SU-DHL-6 (cell line): ENCODE measurements around the gene CXCL14.

Experiments
- H2AFZ ChIP-seq: fragments of 200-600 bp; sonication (generic); 2 replicates; pipeline ENCODE4 v1.6.1; 2014; ENCODE audit warnings: low read depth, mild to moderate bottlenecking, moderate library complexity, mixed read lengths, antibody characterized with exemption, low read length; ENCODE audit not compliant: severe bottlenecking
- H3F3A ChIP-seq: fragments of 200-600 bp; shearing (Covaris generic); 2 replicates; pipeline ENCODE4 v1.6.0; 2016; ENCODE audit warnings: antibody characterized with exemption, mild to moderate bottlenecking; ENCODE audit not compliant: insufficient read depth
- H3K27ac ChIP-seq: fragments of 200-600 bp; sonication (generic); 2 replicates; pipeline ENCODE4 v1.5.1; 2016; ENCODE audit warnings: low read depth, mild to moderate bottlenecking, low read length, moderate library complexity, mixed read lengths
- H3K27me3 ChIP-seq: fragments of 200-600 bp; sonication (generic), shearing (Covaris generic); 2 replicates; pipeline ENCODE4 v1.6.0; 2014; ENCODE audit warnings: mild to moderate bottlenecking, low read length
- H3K36me3 ChIP-seq: fragments of 200-600 bp; sonication (generic); 2 replicates; pipeline ENCODE4 v1.6.1; 2014; ENCODE audit warnings: mild to moderate bottlenecking, low read length, mixed read lengths
- H3K4me2 ChIP-seq: fragments of 300-600, 200-600 bp; shearing (Covaris generic), sonication (generic); 2 replicates; pipeline ENCODE4 v1.6.0; 2014; ENCODE audit warnings: low read length, low read depth, mild to moderate bottlenecking; ENCODE audit not compliant: poor library complexity, severe bottlenecking
- H3K4me3 ChIP-seq: fragments of 200-600 bp; sonication (generic); 2 replicates; pipeline ENCODE4 v1.5.1; 2014; ENCODE audit warnings: antibody characterized with exemption, low read length, mild to moderate bottlenecking, mixed read lengths; ENCODE audit not compliant: insufficient read depth, poor library complexity, severe bottlenecking
- H3K79me2 ChIP-seq: fragments of 200-600 bp; sonication (generic); 2 replicates; pipeline ENCODE4 v1.6.1; 2014; ENCODE audit warnings: mild to moderate bottlenecking, low read length, moderate library complexity; ENCODE audit not compliant: insufficient read depth
- H3K9ac ChIP-seq: fragments of 200-600 bp; sonication (generic); 2 replicates; pipeline ENCODE4 v1.7.0; 2014; ENCODE audit warnings: mild to moderate bottlenecking, low read length
- H3K9me2 ChIP-seq: fragments of 200-600 bp; sonication (generic); replicated peaks from 2 replicates; pipeline ENCODE4 v1.6.1; 2014; ENCODE audit warnings: low read length; ENCODE audit not compliant: insufficient read depth
- H3K9me3 ChIP-seq: fragments of 200-600 bp; sonication (generic); 2 replicates; pipeline ENCODE4 v1.6.1; 2014; ENCODE audit warnings: low read length, mixed read lengths; ENCODE audit not compliant: insufficient read depth
- H4K20me1 ChIP-seq: fragments of 200-600 bp; sonication (generic); 2 replicates; pipeline ENCODE4 v1.6.1; 2014; ENCODE audit warnings: low read depth, mild to moderate bottlenecking, antibody characterized with exemption, low read length, moderate library complexity, mixed read lengths
- CTCF ChIP-seq: fragments of 200-600 bp; sonication (generic); IDR thresholded peaks from one replicate; pipeline ENCODE4 v1.5.1; 2017; ENCODE audit warnings: antibody characterized with exemption, mild to moderate bottlenecking, low read length, moderate library complexity; ENCODE audit not compliant: insufficient read depth, poor library complexity, severe bottlenecking
- EZH2phosphoT487 ChIP-seq: fragments of 200-600 bp; sonication (generic), shearing (Covaris generic); conservative IDR thresholded peaks from 2 replicates; pipeline ENCODE4 v1.6.1; 2018; ENCODE audit warnings: mild to moderate bottlenecking, antibody characterized with exemption, low read length, moderate library complexity, mixed read lengths

CXCL14 gene

DNA sequence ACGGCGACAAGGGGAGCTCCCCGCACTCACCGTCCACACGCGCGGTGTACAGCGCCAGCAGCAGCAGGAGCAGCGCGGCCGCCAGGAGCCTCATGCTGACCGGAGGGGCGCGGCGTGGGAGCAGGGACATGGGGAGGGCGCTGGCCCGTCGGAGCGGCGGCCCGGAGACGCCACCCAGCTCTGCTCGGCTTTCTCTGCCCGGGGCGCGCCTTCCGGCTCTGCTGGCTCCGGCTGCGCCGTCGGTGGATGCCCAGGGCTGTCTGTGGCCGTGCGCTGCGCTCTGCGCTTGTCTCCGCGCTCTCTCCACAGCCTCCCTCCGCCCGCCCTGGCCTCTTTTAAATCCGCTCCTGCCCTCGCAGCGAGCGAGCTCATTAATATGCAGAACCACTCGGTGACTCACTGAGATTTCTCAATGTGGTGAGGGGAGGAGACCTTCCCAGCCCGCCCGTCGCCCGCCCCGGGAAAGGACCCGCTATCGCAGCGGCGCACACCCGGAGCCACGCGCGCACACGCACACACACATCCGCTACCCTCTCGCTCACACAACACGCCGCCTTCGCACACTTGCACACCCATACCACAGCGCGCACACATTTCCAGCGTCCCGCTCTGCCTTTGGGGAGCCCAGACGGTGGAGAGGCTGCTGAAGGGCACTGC is at the start of gene CXCL14:
TSS of gene CXCL14 (minus strand) at position 307 of the 657 bp plus-strand sequence. CDS start at position 94, 213 bp downstream.
- Histone ChIP-seq H3F3A (no peaks in the 10 kb centered on the region), H3K27ac (no peak within 1 kb of the TSS), H3K9me3 (no peaks in the 10 kb centered on the region), H4K20me1 (no peaks in the 10 kb centered on the region), H3K9me2 (no peaks in the 10 kb centered on the region), H2AFZ (no peak within 1 kb of the TSS), H3K36me3 (no peaks in the 10 kb centered on the region), H3K27me3 (no peaks in the 10 kb centered on the region), H3K4me3 (no peak within 1 kb of the TSS), H3K9ac (no peak within 1 kb of the TSS), H3K4me2 (no peak within 1 kb of the TSS), H3K79me2 (no peaks in the 10 kb centered on the region)
- TF ChIP-seq EZH2phosphoT487 = no peak
- TF ChIP-seq CTCF = no peak

- H3K36me3 ChIP-seq = no peaks in the 10 kb centered on the region
- H3K9me2 ChIP-seq = no peaks in the 10 kb centered on the region
- H3K27ac ChIP-seq = no peak overlapping the region
- H3K4me3 ChIP-seq = no peak overlapping the region
- no peak overlapping the region for H3K9ac ChIP-seq
- H4K20me1 ChIP-seq = no peaks in the 10 kb centered on the region
- H3K4me2 ChIP-seq = no peak overlapping the region
- H3F3A ChIP-seq = no peaks in the 10 kb centered on the region
- no peak for TF ChIP-seq EZH2phosphoT487
- no peak for TF ChIP-seq CTCF
- no peaks in the 10 kb centered on the region for H3K9me3 ChIP-seq
- H2AFZ ChIP-seq = no peak overlapping the region
- no peaks in the 10 kb centered on the region for H3K79me2 ChIP-seq
- H3K27me3 ChIP-seq = no peaks in the 10 kb centered on the region
Measured at GRCh38 chr5:135626636-135627035, 47.8 kb upstream of the CXCL14 start.

GRCh38 chr5:135625961-135626360 is 47.2 kb upstream of the CXCL14 start:
- H3K79me2 ChIP-seq = no peaks in the 10 kb centered on the region
- TF ChIP-seq CTCF (no peak), EZH2phosphoT487 (no peak)
- no peaks in the 10 kb centered on the region for H3K36me3 ChIP-seq
- no peaks in the 10 kb centered on the region for H4K20me1 ChIP-seq
- H3F3A ChIP-seq = no peaks in the 10 kb centered on the region
- H3K27me3 ChIP-seq = peaks cover 3% of the 10 kb centered on the region; the same call in 1 of the 2 replicates
- no peaks in the 10 kb centered on the region for H3K9me3 ChIP-seq
- no peak overlapping the region for H3K4me3 ChIP-seq
- H3K27ac ChIP-seq = no peak overlapping the region
- H3K9me2 ChIP-seq = no peaks in the 10 kb centered on the region
- H3K4me2 ChIP-seq = no peak overlapping the region
- H3K9ac ChIP-seq = no peak overlapping the region
- H2AFZ ChIP-seq = no peak overlapping the region
